Measurements from ENCODE around the gene ZNF829. TPM values are rescaled to one million over a fixed set of nuclear protein-coding genes. Genes with fewer than 3 reads are reported as not detected.

The ZNF829 gene
- total RNA-seq, 1 donor from 2014 or later, result 2.8 TPM

- peak overlapping the region; percentile 76 for H3K4me3 Mint-ChIP-seq (ENCODE audit: unreplicated experiment)
- H3K36me3 Mint-ChIP-seq (ENCODE audit: low read depth, unreplicated experiment), result peaks cover 86% of the 10 kb centered on the region
- H3K9me3 Mint-ChIP-seq (ENCODE audit: unreplicated experiment), result peaks cover 68% of the 10 kb centered on the region
- TF ChIP-seq, protein P1, sequence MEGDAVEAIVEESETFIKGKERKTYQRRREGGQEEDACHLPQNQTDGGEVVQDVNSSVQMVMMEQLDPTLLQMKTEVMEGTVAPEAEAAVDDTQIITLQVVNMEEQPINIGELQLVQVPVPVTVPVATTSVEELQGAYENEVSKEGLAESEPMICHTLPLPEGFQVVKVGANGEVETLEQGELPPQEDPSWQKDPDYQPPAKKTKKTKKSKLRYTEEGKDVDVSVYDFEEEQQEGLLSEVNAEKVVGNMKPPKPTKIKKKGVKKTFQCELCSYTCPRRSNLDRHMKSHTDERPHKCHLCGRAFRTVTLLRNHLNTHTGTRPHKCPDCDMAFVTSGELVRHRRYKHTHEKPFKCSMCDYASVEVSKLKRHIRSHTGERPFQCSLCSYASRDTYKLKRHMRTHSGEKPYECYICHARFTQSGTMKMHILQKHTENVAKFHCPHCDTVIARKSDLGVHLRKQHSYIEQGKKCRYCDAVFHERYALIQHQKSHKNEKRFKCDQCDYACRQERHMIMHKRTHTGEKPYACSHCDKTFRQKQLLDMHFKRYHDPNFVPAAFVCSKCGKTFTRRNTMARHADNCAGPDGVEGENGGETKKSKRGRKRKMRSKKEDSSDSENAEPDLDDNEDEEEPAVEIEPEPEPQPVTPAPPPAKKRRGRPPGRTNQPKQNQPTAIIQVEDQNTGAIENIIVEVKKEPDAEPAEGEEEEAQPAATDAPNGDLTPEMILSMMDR (IDR thresholded peaks at IDR 0.05; ENCODE audit: unreplicated experiment), result no peak
- no peak overlapping the region for H3K27ac Mint-ChIP-seq (ENCODE audit: unreplicated experiment)
- no peak for DNase-seq (ENCODE audit: low spot score)
- peaks cover 9% of the 10 kb centered on the region for H3K27me3 Mint-ChIP-seq (ENCODE audit: unreplicated experiment)
- no peaks in the 10 kb centered on the region for H3K4me1 Mint-ChIP-seq (ENCODE audit: unreplicated experiment)
Measured at GRCh38 chr19:36894849-36895383, 21.2 kb downstream of the ZNF829 start.

DNA sequence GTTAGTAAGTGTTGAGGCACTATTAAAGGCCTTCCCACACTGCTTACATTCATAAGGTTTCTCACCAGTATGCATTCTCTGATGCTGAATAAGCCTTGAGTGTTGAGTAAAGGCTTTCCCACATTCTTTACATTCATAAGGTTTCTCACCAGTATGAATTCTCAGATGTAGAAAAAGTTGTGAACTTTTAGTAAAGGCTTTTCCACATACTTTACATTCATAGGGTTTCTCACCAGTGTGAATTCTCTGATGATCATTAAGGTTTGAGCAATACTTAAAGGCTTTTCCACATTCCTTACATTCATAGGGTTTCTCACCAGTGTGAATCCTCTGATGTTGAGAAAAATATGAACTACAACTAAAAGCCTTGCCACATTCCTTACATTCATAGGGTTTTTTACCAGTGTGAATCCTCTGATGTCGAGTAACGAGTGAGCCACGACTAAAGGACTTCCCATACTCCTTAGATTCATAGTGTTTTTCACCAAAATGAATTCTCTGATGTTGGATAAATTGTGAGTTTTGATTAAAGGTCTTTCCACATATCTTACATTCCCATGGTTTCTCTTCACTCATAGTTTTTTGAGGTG, 24.2 kb downstream of the ZNF829 start:
- peaks cover 85% of the 10 kb centered on the region for H3K36me3 Mint-ChIP-seq (ENCODE audit: low read depth, unreplicated experiment)
- peaks cover 68% of the 10 kb centered on the region for H3K9me3 Mint-ChIP-seq (ENCODE audit: unreplicated experiment)
- TF ChIP-seq, protein P1 (IDR thresholded peaks at IDR 0.05; ENCODE audit: unreplicated experiment), result no peak
- no peak for DNase-seq (ENCODE audit: low spot score)
- peak overlapping the region; percentile 45 for H3K4me3 Mint-ChIP-seq (ENCODE audit: unreplicated experiment)
- no peaks in the 10 kb centered on the region for H3K4me1 Mint-ChIP-seq (ENCODE audit: unreplicated experiment)
- H3K27me3 Mint-ChIP-seq (ENCODE audit: unreplicated experiment), result peaks cover 11% of the 10 kb centered on the region
- H3K27ac Mint-ChIP-seq (ENCODE audit: unreplicated experiment), result no peak overlapping the region

- peaks cover 63% of the 10 kb centered on the region for H3K36me3 Mint-ChIP-seq (ENCODE audit: low read depth, unreplicated experiment)
- peak overlapping the region; percentile 76 for H3K4me3 Mint-ChIP-seq (ENCODE audit: unreplicated experiment)
- no peak for DNase-seq (ENCODE audit: low spot score)
- no peak overlapping the region for H3K27ac Mint-ChIP-seq (ENCODE audit: unreplicated experiment)
- H3K27me3 Mint-ChIP-seq (ENCODE audit: unreplicated experiment), result no peaks in the 10 kb centered on the region
- H3K4me1 Mint-ChIP-seq (ENCODE audit: unreplicated experiment), result no peaks in the 10 kb centered on the region
- peaks cover 58% of the 10 kb centered on the region for H3K9me3 Mint-ChIP-seq (ENCODE audit: unreplicated experiment)
- TF ChIP-seq, protein P1 (IDR thresholded peaks at IDR 0.05; ENCODE audit: unreplicated experiment), result no peak
Measured at GRCh38 chr19:36876993-36877938, 38.8 kb downstream of the ZNF829 start.

GRCh38 chr19:36851898-36852297, 64.2 kb downstream of the ZNF829 start:
- Mint-ChIP-seq H3K27me3 (ENCODE audit: unreplicated experiment) (no peaks in the 10 kb centered on the region), H3K4me3 (ENCODE audit: unreplicated experiment) (no peak overlapping the region), H3K9me3 (ENCODE audit: unreplicated experiment) (peaks cover 16% of the 10 kb centered on the region), H3K36me3 (ENCODE audit: low read depth, unreplicated experiment) (peaks cover 41% of the 10 kb centered on the region), H3K27ac (ENCODE audit: unreplicated experiment) (peak overlapping the region; percentile 37), H3K4me1 (ENCODE audit: unreplicated experiment) (peaks cover 4% of the 10 kb centered on the region)
- TF ChIP-seq, protein P1 (IDR thresholded peaks at IDR 0.05; ENCODE audit: unreplicated experiment), result no peak
- DNase-seq (ENCODE audit: low spot score), result no peak
